ENCODE data around the gene DDX31. TPM values are rescaled to one million over a fixed set of nuclear protein-coding genes. Genes with fewer than 3 reads are reported as not detected.
A peak's percentile ranks its signal among the peaks of the same experiment; 100 is the strongest.
"Not testable (repeated sequence)": the region's sequence is repeated elsewhere in the genome, so short reads cannot be mapped to it uniquely, and the experiment has no call there.

Gene DDX31
- 11.1 and 15.8 TPM in 2 replicates for total RNA-seq

GRCh38 chr9:132669698-132670456 is at the start of gene DDX31:
Gene DDX31 (minus strand): TSS chr9:132669983. CDS start chr9:132669934, 49 bp downstream.
- TF ChIP-seq, protein P1, sequence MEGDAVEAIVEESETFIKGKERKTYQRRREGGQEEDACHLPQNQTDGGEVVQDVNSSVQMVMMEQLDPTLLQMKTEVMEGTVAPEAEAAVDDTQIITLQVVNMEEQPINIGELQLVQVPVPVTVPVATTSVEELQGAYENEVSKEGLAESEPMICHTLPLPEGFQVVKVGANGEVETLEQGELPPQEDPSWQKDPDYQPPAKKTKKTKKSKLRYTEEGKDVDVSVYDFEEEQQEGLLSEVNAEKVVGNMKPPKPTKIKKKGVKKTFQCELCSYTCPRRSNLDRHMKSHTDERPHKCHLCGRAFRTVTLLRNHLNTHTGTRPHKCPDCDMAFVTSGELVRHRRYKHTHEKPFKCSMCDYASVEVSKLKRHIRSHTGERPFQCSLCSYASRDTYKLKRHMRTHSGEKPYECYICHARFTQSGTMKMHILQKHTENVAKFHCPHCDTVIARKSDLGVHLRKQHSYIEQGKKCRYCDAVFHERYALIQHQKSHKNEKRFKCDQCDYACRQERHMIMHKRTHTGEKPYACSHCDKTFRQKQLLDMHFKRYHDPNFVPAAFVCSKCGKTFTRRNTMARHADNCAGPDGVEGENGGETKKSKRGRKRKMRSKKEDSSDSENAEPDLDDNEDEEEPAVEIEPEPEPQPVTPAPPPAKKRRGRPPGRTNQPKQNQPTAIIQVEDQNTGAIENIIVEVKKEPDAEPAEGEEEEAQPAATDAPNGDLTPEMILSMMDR (IDR thresholded peaks at IDR 0.05; ENCODE audit: insufficient read depth, low read length, severe bottlenecking) = no peak
- DNase-seq (ENCODE audit: low read depth) (peak; percentile 43), FAIRE-seq (no peak)
- no peaks in the 10 kb centered on the region for H3K27me3 ChIP-seq (ENCODE audit: control insufficient read depth, insufficient read depth, low read length)
- peak within 1 kb of the TSS; percentile 98 for H3K4me3 ChIP-seq (ENCODE audit: low read depth, low read length)
- H3K36me3 ChIP-seq (ENCODE audit: control insufficient read depth, insufficient read depth, low read length) = no peaks in the 10 kb centered on the region

DNA sequence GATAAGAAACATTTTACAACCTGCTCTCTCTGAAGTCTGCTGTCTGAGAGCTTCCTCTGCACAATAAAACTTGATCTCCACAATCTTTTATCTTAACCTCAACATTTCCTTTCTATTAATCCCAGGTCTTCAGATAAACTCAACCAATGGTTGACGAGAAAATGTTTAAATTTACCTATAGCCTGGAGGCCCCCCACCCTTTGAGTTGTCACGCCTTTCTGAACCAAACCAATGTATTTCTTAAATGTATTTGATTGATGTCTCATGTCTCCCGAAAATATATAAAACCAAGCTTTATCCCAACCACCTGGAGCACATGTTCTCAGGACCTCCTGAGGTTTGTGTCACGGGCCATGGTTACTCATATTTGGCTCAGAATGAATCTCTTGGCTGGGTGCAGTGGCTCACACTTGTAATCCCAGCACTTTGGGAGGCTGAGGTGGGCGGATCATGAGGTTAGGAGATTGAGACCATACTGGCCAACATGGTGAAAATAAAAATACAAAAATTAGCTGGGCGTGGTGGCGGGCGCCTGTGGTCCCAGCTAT is 48.7 kb upstream of the DDX31 start:
- not testable (repeated sequence) for H3K36me3 ChIP-seq (ENCODE audit: control insufficient read depth, insufficient read depth, low read length); H3K27me3 ChIP-seq (ENCODE audit: control insufficient read depth, insufficient read depth, low read length); H3K4me3 ChIP-seq (ENCODE audit: low read depth, low read length); FAIRE-seq; DNase-seq (ENCODE audit: low read depth)

GRCh38 chr9:132717326-132717945 is 47.7 kb upstream of the DDX31 start:
- FAIRE-seq (no peak), DNase-seq (ENCODE audit: low read depth) (no peak)
- TF ChIP-seq, protein P1 (IDR thresholded peaks at IDR 0.05; ENCODE audit: insufficient read depth, low read length, severe bottlenecking) = no peak
- Histone ChIP-seq H3K36me3 (ENCODE audit: control insufficient read depth, insufficient read depth, low read length) (no peaks in the 10 kb centered on the region), H3K4me3 (ENCODE audit: low read depth, low read length) (no peak overlapping the region), H3K27me3 (ENCODE audit: control insufficient read depth, insufficient read depth, low read length) (no peaks in the 10 kb centered on the region)

DNA sequence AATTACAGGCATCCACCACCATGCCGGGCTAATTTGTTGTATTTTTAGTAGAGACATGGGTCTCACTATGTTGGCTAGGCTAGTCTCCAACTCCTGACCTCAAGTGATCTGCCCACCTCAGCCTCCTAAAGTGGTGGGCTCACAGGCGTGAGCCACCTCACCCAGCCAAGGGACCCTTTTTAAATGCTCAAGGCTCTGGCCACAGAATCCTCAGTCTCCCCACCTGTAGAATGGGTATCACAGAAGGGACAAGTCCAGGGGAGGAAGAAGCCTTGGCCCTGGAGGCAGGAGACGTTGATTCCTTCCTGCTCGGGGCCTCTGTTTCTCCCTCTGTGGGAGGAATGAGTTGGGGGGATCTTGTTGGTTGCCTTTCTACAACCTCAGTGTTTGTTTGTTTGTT is 46.2 kb upstream of the DDX31 start:
- DNase-seq (ENCODE audit: low read depth) (no peak), FAIRE-seq (no peak)
- Histone ChIP-seq H3K36me3 (ENCODE audit: control insufficient read depth, insufficient read depth, low read length) (no peaks in the 10 kb centered on the region), H3K4me3 (ENCODE audit: low read depth, low read length) (no peak overlapping the region), H3K27me3 (ENCODE audit: control insufficient read depth, insufficient read depth, low read length) (no peaks in the 10 kb centered on the region)
- TF ChIP-seq, protein P1 (IDR thresholded peaks at IDR 0.05; ENCODE audit: insufficient read depth, low read length, severe bottlenecking) = no peak

DNA sequence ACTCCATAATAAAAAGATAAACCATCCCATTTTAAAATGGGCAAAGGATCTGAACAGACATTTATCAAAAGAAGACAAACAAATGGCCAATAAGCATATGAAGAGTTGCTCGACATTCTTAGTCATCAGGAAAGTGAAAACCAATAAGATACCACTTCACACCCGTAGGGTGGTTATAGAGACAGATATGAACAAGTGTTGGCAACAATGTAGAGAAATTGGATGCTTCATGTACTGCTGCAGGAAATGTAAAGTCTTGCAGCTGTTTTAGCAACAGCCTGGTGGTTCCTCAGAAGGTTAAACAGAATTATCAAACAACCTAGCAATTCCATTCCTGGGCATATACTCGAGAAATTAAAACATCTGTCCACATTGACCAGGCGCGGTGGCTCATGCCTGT is 43.0 kb upstream of the DDX31 start:
- FAIRE-seq = no peak
- DNase-seq (ENCODE audit: low read depth) = no peak
- Histone ChIP-seq H3K36me3 (ENCODE audit: control insufficient read depth, insufficient read depth, low read length) (no peaks in the 10 kb centered on the region), H3K4me3 (ENCODE audit: low read depth, low read length) (no peak overlapping the region), H3K27me3 (ENCODE audit: control insufficient read depth, insufficient read depth, low read length) (no peaks in the 10 kb centered on the region)
- TF ChIP-seq, protein P1 (IDR thresholded peaks at IDR 0.05; ENCODE audit: insufficient read depth, low read length, severe bottlenecking) = no peak

GRCh38 chr9:132711846-132712245 is 42.1 kb upstream of the DDX31 start:
- Histone ChIP-seq H3K27me3 (ENCODE audit: control insufficient read depth, insufficient read depth, low read length) (no peaks in the 10 kb centered on the region), H3K36me3 (ENCODE audit: control insufficient read depth, insufficient read depth, low read length) (no peaks in the 10 kb centered on the region), H3K4me3 (ENCODE audit: low read depth, low read length) (no peak overlapping the region)
- FAIRE-seq (no peak), DNase-seq (ENCODE audit: low read depth) (no peak)
- TF ChIP-seq, protein P1 (IDR thresholded peaks at IDR 0.05; ENCODE audit: insufficient read depth, low read length, severe bottlenecking) = no peak

DNA sequence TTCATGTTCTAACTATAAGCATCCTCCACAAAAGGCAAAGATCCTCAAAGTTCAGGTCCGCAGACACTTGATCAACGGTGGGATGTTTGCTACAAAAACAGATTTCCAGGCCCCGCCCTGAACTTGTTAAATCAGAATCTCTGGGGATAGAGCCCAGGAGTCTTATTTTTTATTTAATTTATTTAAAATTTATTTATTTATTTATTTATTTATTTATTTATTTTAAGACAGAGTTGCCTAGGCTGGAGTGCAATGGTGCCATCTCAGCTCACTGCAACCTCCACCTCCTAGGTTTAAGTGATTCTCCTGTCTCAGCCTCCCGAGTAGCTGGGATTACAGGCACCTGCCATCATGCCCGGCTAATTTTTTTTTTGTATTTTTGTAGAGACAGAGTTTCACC is 41.4 kb upstream of the DDX31 start:
- H3K4me3 ChIP-seq (ENCODE audit: low read depth, low read length); H3K27me3 ChIP-seq (ENCODE audit: control insufficient read depth, insufficient read depth, low read length); DNase-seq (ENCODE audit: low read depth); FAIRE-seq; H3K36me3 ChIP-seq (ENCODE audit: control insufficient read depth, insufficient read depth, low read length): not testable (repeated sequence)
